Fibroblast of lung (primary cell): ENCODE results near the gene MAP3K8. TPM values are rescaled to one million over a fixed set of nuclear protein-coding genes. Genes with fewer than 3 reads are reported as not detected.

ENCODE experiments used
- DNase-seq, 2 donors: peaks; one replicate each; pipeline versions ENCODE4 v3.0.0 to v3.0.0-alpha.2; 2010; ENCODE audit warnings: low read depth in 2 of 2
- H2AFZ ChIP-seq: 2 replicates; pipeline ENCODE4 v1.5.1; 2012; ENCODE audit warnings: low read length, control low read depth, inconsistent platforms
- H3K27ac ChIP-seq: 2 replicates; pipeline ENCODE4 v1.5.1; 2011; ENCODE audit warnings: low read length, control low read depth; ENCODE audit not compliant: insufficient read depth
- H3K27me3 ChIP-seq: 2 replicates; pipeline ENCODE4 v1.5.1; 2011; ENCODE audit warnings: mild to moderate bottlenecking, low read length; ENCODE audit not compliant: control insufficient read depth, insufficient read depth
- H3K36me3 ChIP-seq: 2 replicates; pipeline ENCODE4 v1.5.1; 2011; ENCODE audit warnings: low read length; ENCODE audit not compliant: control insufficient read depth, insufficient read depth
- H3K4me1 ChIP-seq: 2 replicates; pipeline ENCODE4 v1.5.1; 2011; ENCODE audit warnings: low read length; ENCODE audit not compliant: control insufficient read depth, insufficient read depth; ENCODE audit errors: extremely low read depth
- H3K4me2 ChIP-seq: 2 replicates; pipeline ENCODE4 v1.5.1; 2011; ENCODE audit warnings: low read length, control low read depth; ENCODE audit not compliant: insufficient read depth; ENCODE audit errors: extremely low read depth
- H3K4me3 ChIP-seq, 4 experiments: fragments of 200-600 bp in 1 of 4; sonication (generic) in 1 of 4; replicated peaks in 1 of 4; 2 replicates each; pipeline ENCODE4 v1.5.1; 2011 to 2016; ENCODE audit warnings: low read length in 4 of 4, low read depth in 3 of 4, mild to moderate bottlenecking in 3 of 4, control low read depth in 2 of 4, inconsistent platforms in 1 of 4, mixed read lengths in 1 of 4; ENCODE audit not compliant: insufficient read depth in 1 of 4; ENCODE audit errors: control extremely low read depth in 1 of 4
- H3K79me2 ChIP-seq: 2 replicates; pipeline ENCODE4 v1.5.1; 2012; ENCODE audit warnings: mild to moderate bottlenecking, low read length, inconsistent platforms; ENCODE audit not compliant: control insufficient read depth, insufficient read depth
- H3K9ac ChIP-seq: 2 replicates; pipeline ENCODE4 v1.5.1; 2011; ENCODE audit warnings: mild to moderate bottlenecking, low read length, control low read depth; ENCODE audit not compliant: insufficient read depth
- H3K9me3 ChIP-seq: 2 replicates; pipeline ENCODE4 v1.5.1; 2012; ENCODE audit warnings: low read depth, low read length; ENCODE audit not compliant: control insufficient read depth, insufficient read depth
- H4K20me1 ChIP-seq: 2 replicates; pipeline ENCODE4 v1.5.1; 2011; ENCODE audit warnings: low read length; ENCODE audit not compliant: control insufficient read depth, insufficient read depth; ENCODE audit errors: extremely low read depth
- CTCF ChIP-seq, 2 donors: IDR thresholded peaks in 1 of 2; conservative IDR thresholded peaks in 1 of 2; 1 replicate in 1 of 2; 2 replicates in 1 of 2; pipeline ENCODE4 v1.5.1; 2011 to 2012; ENCODE audit warnings: low read length in 2 of 2, control low read depth in 1 of 2, inconsistent platforms in 1 of 2, low read depth in 1 of 2, mild to moderate bottlenecking in 1 of 2
- EZH2 ChIP-seq: IDR thresholded peaks from 2 replicates; pipeline ENCODE4 v1.5.1; 2012; ENCODE audit warnings: low read length, control low read depth, mild to moderate bottlenecking; ENCODE audit errors: missing control alignments
- polyA plus RNA-seq, 2 donors: library from polyadenylated mRNA; depleted of rRNA in 1 of 2; stranded (reverse) in 1 of 2; unstranded in 1 of 2; fragments of >200 nt; gene quantifications; 2 replicates each; pipeline ENCODE4 v1.2.1, GENCODE V29; 2011 to 2012; ENCODE audit warnings: missing spikeins in 1 of 2
- total RNA-seq: library from RNA; depleted of rRNA; stranded (reverse); fragments of >200 nt; gene quantifications from 2 replicates; pipeline ENCODE4 v1.2.1, GENCODE V29; 2014

Gene MAP3K8
- total and polyA plus RNA-seq, 2 donors (not counting 1 experiment from before 2014, with no cell fraction given) = 20.0 to 52.6 TPM

- no peaks in the 10 kb centered on the region for H4K20me1 ChIP-seq
- no peaks in the 10 kb centered on the region for H3K36me3 ChIP-seq
- H3K79me2 ChIP-seq = peaks cover 35% of the 10 kb centered on the region
- H3K9me3 ChIP-seq = no peaks in the 10 kb centered on the region
- peak overlapping the region; percentile 59 for H2AFZ ChIP-seq
- no peak for TF ChIP-seq EZH2
- no peak for TF ChIP-seq CTCF (conservative IDR thresholded peaks at IDR 0.05 in 1 of 2, IDR thresholded peaks at IDR 0.05 in 1 of 2; ENCODE audit: low read depth in 1 of 2, low read length in 2 of 2)
- peak overlapping the region; percentile 97 for H3K9ac ChIP-seq
- peak overlapping the region; percentile 77 to 92 (median 82) for H3K4me3 ChIP-seq
- H3K4me2 ChIP-seq = peak overlapping the region; percentile 92
- H3K27ac ChIP-seq = peak overlapping the region; percentile 95
- peaks cover 6% of the 10 kb centered on the region for H3K4me1 ChIP-seq
- H3K27me3 ChIP-seq = no peaks in the 10 kb centered on the region
- DNase-seq = peak in 1 of 2 donors; percentile 23
These were observed 1.2 kb upstream of the MAP3K8 start for GRCh38 chr10:30432622-30433305.

- peak overlapping the region; percentile 97 for H3K9ac ChIP-seq
- H3K27me3 ChIP-seq = no peaks in the 10 kb centered on the region
- H3K36me3 ChIP-seq = no peaks in the 10 kb centered on the region
- H3K4me2 ChIP-seq = peak overlapping the region; percentile 92
- peaks cover 37% of the 10 kb centered on the region for H3K79me2 ChIP-seq
- H4K20me1 ChIP-seq = no peaks in the 10 kb centered on the region
- H3K4me3 ChIP-seq = peak overlapping the region; percentile 77 to 92 (median 82)
- TF ChIP-seq EZH2 (no peak), CTCF (conservative IDR thresholded peaks at IDR 0.05 in 1 of 2, IDR thresholded peaks at IDR 0.05 in 1 of 2; ENCODE audit: low read depth in 1 of 2, low read length in 2 of 2) (no peak)
- peak overlapping the region; percentile 59 for H2AFZ ChIP-seq
- peak; percentile 77 to 81 for DNase-seq
- H3K4me1 ChIP-seq = peaks cover 6% of the 10 kb centered on the region
- peak overlapping the region; percentile 95 for H3K27ac ChIP-seq
- no peaks in the 10 kb centered on the region for H3K9me3 ChIP-seq
These were observed 666 bp upstream of the MAP3K8 start for GRCh38 chr10:30433306-30433729.

- Histone ChIP-seq H2AFZ (no peak overlapping the region), H3K4me2 (peak overlapping the region; percentile 79), H3K9me3 (no peaks in the 10 kb centered on the region), H4K20me1 (no peaks in the 10 kb centered on the region), H3K4me1 (peaks cover 10% of the 10 kb centered on the region), H3K36me3 (peaks cover 2% of the 10 kb centered on the region), H3K9ac (peak overlapping the region; percentile 97), H3K4me3 (peak overlapping the region; percentile 77 to 92 (median 82)), H3K27ac (peak overlapping the region; percentile 95), H3K27me3 (no peaks in the 10 kb centered on the region), H3K79me2 (peaks cover 45% of the 10 kb centered on the region)
- DNase-seq = peak; percentile 70 to 85
- no peak for TF ChIP-seq EZH2
- TF ChIP-seq CTCF (conservative IDR thresholded peaks at IDR 0.05 in 1 of 2, IDR thresholded peaks at IDR 0.05 in 1 of 2; ENCODE audit: low read depth in 1 of 2, low read length in 2 of 2) = no peak
These were observed 489 bp downstream of the MAP3K8 start for GRCh38 chr10:30434273-30435072.
